ENCODE data around the gene FYTTD1.

DNA sequence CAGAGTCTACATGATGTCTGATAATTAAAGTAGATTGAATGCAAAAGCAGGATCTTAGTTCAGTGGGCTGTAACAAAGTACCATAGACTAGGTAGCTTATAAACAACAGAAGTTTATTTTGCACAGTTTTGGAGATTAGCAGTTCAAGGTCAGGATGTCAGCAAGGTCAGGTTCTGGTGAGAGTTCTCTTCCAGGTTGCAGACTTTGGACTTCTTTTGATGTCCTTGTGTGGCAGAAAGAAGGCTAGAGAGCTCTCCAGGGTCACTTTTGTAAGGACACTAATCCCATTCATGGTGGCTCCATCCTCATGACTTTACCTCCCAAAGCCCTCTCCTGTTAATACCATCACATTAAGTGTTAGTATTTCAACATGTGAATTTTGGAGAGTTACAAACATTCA, 12.1 kb downstream of the FYTTD1 start:
- TF ChIP-seq, protein P1, sequence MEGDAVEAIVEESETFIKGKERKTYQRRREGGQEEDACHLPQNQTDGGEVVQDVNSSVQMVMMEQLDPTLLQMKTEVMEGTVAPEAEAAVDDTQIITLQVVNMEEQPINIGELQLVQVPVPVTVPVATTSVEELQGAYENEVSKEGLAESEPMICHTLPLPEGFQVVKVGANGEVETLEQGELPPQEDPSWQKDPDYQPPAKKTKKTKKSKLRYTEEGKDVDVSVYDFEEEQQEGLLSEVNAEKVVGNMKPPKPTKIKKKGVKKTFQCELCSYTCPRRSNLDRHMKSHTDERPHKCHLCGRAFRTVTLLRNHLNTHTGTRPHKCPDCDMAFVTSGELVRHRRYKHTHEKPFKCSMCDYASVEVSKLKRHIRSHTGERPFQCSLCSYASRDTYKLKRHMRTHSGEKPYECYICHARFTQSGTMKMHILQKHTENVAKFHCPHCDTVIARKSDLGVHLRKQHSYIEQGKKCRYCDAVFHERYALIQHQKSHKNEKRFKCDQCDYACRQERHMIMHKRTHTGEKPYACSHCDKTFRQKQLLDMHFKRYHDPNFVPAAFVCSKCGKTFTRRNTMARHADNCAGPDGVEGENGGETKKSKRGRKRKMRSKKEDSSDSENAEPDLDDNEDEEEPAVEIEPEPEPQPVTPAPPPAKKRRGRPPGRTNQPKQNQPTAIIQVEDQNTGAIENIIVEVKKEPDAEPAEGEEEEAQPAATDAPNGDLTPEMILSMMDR (IDR thresholded peaks at IDR 0.05), result no peak
- TF ChIP-seq ZFX (IDR thresholded peaks at IDR 0.05; ENCODE audit: borderline replicate concordance), result no peak
